K562 (cell line): ENCODE data around the gene GNAI1.

Source experiments
- CTCF ChIP-seq, 3 experiments: IDR thresholded peaks in 2 of 3; conservative IDR thresholded peaks in 1 of 3; 2 replicates each; pipeline ENCODE4 v1.5.1; 2011 to 2012; ENCODE audit warnings: low read length in 3 of 3, mild to moderate bottlenecking in 3 of 3, control low read depth in 2 of 3, improper control_type of control experiment in 1 of 3, inconsistent platforms in 1 of 3, low read depth in 1 of 3, mixed read lengths in 1 of 3, moderate library complexity in 1 of 3; ENCODE audit not compliant: insufficient read depth in 2 of 3
- EHMT2 ChIP-seq: fragments of 450-650 bp; IDR thresholded peaks from 2 replicates; pipeline ENCODE4 v1.6.1; 2018; ENCODE audit warnings: antibody characterized with exemption
- ESRRB ChIP-seq: fragments of 250-450 bp; sonication (Bioruptor Pico); IDR thresholded peaks from 2 replicates; pipeline ENCODE4 v1.5.0; 2020; ENCODE audit warnings: mild to moderate bottlenecking, moderate library complexity, borderline replicate concordance
- HIVEP1 ChIP-seq: fragments of 250-450 bp; sonication (Bioruptor Pico); IDR thresholded peaks from 2 replicates; pipeline ENCODE4 v1.4.0; 2020; ENCODE audit warnings: mild to moderate bottlenecking
- MYBL2 ChIP-seq, 2 experiments: fragments of 450-650 bp in 1 of 2; sonication (generic) in 1 of 2; formaldehyde crosslinking in 1 of 2; IDR thresholded peaks; 2 replicates each; pipeline versions ENCODE4 v1.6.1 to v1.8.1; 2017 to 2022; ENCODE audit warnings: borderline replicate concordance in 1 of 2, inconsistent platforms in 1 of 2, low read depth in 1 of 2, mild to moderate bottlenecking in 1 of 2, missing genetic modification reagents in 1 of 2, moderate library complexity in 1 of 2
- NFRKB ChIP-seq: fragments of 450-650 bp; IDR thresholded peaks from 2 replicates; pipeline ENCODE4 v1.6.1; 2016; ENCODE audit warnings: low read depth
- TSC22D4 ChIP-seq: fragments of 450-650 bp; IDR thresholded peaks from 2 replicates; pipeline ENCODE4 v1.6.1; 2016; ENCODE audit warnings: missing genetic modification characterization, missing biosample characterization, control low read depth
- TF ChIP-seq, protein P1 (sequence below), 3 experiments: fragments of 200-800 bp in 1 of 3; sonication (Bioruptor generic) in 1 of 3; sonication (generic) in 1 of 3; formaldehyde crosslinking in 1 of 3; IDR thresholded peaks; 2 replicates each; pipeline versions ENCODE4 v1.6.1 to v1.8.0; 2016 to 2022; ENCODE audit warnings: mild to moderate bottlenecking in 2 of 3, missing compliant biosample characterization in 2 of 3, missing genetic modification characterization in 2 of 3, missing genetic modification reagents in 1 of 3

GRCh38 chr7:80224415-80224814 is 89.8 kb downstream of the GNAI1 start:
- TF ChIP-seq NFRKB (no peak), HIVEP1 (no peak), CTCF (IDR thresholded peaks at IDR 0.05 in 2 of 3, conservative IDR thresholded peaks at IDR 0.05 in 1 of 3; ENCODE audit: insufficient read depth in 2 of 3, low read depth in 1 of 3, low read length in 3 of 3) (no peak), EHMT2 (no peak), TSC22D4 (no peak), ESRRB (CRISPR knock-in tag) (no peak), MYBL2 (IDR thresholded peaks at IDR 0.05; ENCODE audit: low read depth) (no peak), MYBL2 (CRISPR knock-in tag; IDR thresholded peaks at IDR 0.05; ENCODE audit: borderline replicate concordance) (no peak)
- TF ChIP-seq, protein P1, sequence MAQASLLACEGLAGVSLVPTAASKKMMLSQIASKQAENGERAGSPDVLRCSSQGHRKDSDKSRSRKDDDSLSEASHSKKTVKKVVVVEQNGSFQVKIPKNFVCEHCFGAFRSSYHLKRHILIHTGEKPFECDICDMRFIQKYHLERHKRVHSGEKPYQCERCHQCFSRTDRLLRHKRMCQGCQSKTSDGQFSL (CRISPR knock-in tag; IDR thresholded peaks at IDR 0.05): no peak
- TF ChIP-seq, protein P1 (tag; IDR thresholded peaks at IDR 0.05): no peak
